ENCODE results near the gene ST6GALNAC1.

GRCh38 chr17:76674600-76674999 is 31.0 kb upstream of the ST6GALNAC1 start:
- TF ChIP-seq GATA2 (IDR thresholded peaks at IDR 0.05; ENCODE audit: low read depth, low read length) (no peak), GATA3 (IDR thresholded peaks at IDR 0.05; ENCODE audit: low read depth, low read length) (no peak)
